HG03196 (cell line): ENCODE data around the gene SPINT2.
"Not testable (repeated sequence)": the region's sequence is repeated elsewhere in the genome, so short reads cannot be mapped to it uniquely, and the experiment has no call there.

Experiments used
- ATAC-seq: cut with Tn5 transposase; IDR thresholded peaks from one replicate; pipeline ENCODE4 v1.9.1; 2021; ENCODE audit not compliant: unreplicated experiment

SPINT2 gene

DNA sequence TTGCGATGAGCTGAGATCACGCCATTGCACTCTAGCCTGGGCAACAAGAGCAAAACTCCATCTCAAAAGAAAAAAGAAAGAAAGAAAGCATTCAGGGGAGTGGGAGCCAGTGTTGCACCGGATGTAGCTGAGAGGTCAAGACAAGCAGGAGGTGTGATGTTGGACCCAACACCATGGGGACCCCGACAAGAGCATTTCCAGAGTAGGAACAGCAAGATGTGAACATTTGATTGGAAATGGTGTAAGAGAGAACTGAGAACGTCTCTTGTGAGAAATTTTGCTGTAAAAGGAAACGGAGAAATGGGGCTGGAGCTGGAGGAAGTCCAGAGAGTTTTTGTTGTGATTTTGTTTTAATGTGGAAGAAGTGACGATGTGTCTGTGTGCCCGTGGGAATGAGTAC, 24.6 kb upstream of the SPINT2 start:
- no peak for ATAC-seq

DNA sequence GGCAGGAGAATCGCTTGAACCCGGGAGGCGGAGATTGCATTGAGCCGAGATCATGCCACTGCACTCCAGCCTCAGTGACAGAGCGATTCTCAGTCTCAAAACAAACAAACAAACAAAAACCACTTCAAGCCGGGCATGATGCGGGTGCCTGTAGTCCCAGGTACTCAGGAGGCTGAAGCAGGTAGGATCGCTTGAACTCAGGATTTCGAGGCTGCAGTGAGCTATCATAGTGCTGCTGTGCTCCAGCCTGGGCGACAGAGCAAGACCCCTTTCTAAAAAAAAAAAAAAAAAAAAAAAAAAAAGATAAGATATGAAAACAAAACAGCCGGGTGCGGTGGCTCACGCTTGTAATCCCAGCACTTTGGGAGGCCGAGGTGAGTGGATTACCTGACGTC, 21.1 kb upstream of the SPINT2 start:
- ATAC-seq: no peak

DNA sequence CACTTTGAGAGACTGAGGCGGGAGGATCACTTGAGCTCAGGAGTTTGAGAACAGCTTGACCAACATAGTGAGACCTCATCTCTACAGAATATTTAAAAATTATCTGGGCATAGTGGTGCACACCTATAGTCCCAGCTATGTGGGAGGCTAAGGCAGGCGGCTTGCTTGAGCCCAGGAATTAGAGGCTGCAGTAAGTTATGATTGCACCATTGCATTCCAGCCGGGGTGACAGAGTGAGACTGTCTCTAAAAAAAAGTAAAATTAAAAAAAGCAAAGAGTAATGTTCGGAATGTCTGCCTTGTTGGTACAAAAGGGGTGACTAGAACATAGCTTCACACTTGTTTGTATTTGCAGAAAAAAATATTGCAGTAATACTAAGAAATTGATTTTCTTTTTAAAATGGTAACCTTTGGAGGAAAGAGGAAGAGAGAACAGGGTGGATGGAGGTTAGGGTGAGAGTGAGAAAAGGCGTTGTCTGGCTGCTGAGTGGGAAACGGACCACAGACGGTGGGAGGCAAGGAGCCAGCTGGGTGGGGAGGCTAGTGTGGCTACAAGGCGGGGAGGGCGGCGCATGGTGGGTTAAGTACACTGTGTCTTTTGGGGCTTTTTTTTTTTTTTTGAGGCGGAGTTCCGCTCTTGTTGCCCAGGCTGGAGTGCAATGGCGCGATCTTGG, 18.4 kb upstream of the SPINT2 start:
- no peak for ATAC-seq

DNA sequence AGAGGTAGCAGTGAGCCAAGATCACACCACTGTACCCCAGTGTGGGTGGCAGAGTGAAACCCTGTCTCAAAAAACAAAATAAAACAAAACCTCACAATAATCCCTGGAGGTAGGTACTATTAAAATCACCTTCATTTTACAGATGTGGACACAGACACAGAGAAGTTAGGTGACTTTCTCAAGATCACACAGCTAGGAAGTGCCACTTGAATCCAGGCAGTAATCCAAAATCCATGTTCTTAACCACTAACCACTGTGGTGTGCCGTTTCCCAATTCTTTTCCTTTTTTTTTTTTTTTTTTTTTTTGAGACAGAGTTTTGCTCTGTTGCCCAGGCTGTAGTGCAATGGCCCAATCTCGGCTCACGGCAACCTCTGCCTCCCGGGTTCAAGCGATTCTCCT, 17.2 kb upstream of the SPINT2 start:
- no peak for ATAC-seq

DNA sequence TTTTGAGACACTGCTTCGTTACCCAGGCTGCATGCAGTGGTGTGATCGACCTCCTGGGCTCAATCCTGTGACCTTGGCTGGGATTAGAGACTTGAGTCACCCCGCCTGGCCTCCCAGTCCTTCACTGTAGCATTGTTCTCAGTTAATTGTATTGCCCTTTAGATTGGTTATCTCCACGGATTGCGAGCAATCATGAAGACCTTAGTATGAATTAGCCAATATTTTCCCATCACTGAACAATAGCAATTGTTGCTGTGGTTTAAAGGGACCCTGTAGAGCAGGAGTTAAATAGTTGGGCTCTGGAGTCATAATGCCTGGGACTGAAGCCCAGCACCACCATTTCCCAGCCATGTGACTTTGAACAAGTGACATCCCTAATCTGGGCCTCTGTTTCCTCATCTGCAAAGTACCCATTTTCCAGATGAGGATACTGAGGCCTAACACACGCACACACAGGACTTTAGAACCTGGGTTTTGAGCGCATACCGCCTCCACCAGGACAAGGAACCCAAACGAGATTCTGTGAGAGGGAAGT, 16.6 kb upstream of the SPINT2 start:
- ATAC-seq: no peak

DNA sequence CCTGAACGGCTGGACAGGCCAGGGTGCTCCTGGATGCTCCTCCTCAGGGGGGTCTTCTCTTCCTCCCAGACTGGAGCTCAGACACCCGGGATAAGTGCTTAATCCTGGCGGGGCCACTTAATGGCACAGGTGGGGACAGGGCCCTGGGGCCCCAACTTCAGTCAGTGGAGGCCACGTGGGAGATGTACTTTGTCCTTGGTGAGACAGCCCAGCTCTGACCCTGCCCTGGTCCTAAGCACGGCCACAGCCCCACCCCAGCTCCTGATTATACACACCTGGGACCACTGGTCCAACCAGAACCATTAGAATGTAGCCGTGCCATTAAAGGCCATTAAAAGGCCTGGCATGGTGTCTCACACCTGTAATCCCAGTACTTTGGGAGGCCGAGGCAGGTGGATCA, 16.0 kb upstream of the SPINT2 start:
- ATAC-seq: no peak

DNA sequence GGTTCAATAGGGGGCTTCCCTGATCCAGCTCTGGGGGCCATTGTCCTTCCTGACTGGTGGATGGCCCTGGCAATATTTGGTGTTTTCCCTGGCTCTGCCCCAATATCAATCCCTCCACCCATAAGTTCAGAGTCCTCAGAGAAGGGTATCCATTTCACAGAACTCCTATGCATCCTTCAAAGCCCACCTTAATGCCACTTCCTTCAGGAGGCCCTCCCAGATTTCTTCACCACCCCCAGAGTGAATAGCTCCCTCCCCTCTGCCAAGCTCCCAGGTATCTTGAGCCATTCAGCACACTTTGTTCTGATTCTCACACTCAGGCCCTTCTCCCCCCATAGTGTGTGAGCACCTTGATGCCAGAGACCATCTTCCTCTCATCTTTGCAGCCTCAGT, 13.9 kb upstream of the SPINT2 start:
- ATAC-seq: no peak

DNA sequence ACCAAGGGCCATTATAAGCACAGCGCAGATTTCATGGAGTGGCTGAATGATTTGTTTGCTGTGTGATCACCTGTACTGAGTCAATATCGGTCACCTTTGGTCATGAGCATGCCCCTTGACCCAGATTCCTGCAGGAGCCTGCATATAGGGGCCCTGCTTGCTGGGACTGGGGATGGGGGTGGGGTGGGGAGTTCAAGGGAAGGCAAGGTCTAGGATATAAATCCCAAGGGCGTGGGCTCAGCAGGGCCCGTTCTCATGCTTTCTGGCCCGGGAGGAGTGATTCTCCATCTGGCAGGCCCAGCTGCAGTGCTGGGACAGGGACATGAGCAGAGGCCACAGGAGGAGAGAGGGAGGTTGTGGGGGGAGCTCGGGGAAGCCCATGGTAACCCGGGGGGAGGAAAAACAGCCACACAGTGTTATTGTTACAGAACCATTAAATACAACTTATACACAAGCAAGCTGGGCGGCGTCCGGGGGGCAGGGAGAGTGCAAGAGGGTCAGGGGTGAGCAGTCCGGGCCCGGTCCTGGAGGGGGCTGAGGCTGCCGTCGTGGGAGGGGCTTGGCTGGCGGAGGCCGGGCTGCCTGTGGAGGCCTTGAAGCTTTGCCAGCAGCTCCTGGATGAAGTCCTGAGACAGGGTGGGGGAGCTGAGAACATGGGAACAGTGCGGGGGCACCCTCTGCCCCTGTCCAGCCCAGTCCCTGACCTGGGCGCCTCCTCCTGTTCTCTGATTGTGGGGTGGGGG, 13.4 kb upstream of the SPINT2 start:
- ATAC-seq: no peak

DNA sequence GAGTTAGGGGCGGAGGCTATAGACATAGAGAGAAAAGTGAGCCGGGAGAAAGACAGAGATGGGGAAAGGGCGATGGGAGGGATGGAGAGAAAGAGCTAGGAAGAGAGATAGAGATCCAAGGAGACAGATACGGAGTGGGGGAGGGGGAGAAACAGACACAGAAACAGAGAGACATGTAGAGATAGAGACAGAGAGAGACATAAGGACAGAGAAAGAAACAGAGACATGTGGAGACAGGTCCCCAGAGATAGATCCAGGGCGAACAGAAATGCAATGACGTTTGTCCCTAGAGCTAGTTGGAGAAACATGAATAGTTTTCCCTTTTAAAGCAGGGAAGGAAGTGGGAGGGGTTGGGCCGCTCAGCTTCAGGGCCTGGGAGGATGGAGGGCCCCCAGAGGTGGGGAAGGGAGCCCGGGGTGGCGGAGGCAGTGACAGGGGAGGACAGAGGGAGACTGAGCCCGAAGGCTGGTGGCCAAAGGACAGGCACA, 12.8 kb upstream of the SPINT2 start:
- no peak for ATAC-seq

DNA sequence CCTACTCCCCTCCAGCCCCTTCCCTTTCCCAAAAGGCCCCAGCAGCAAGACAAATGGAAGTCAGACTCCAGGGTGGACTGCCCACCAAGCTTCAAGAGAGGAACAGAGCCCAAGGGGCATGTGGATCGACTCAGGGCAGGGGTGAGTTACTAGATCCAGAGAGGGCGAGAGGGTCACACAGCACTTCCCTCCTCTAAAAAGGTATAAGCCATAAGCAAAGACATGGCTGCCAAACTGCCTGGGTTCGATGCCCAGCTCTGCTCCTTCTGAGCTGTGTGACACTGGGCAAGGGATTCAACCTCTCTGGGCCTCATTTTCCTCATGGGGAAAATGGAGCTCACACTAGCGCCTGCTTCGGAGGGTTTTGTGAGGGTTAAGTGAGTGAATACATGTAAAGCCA, 12.0 kb upstream of the SPINT2 start:
- ATAC-seq: no peak

DNA sequence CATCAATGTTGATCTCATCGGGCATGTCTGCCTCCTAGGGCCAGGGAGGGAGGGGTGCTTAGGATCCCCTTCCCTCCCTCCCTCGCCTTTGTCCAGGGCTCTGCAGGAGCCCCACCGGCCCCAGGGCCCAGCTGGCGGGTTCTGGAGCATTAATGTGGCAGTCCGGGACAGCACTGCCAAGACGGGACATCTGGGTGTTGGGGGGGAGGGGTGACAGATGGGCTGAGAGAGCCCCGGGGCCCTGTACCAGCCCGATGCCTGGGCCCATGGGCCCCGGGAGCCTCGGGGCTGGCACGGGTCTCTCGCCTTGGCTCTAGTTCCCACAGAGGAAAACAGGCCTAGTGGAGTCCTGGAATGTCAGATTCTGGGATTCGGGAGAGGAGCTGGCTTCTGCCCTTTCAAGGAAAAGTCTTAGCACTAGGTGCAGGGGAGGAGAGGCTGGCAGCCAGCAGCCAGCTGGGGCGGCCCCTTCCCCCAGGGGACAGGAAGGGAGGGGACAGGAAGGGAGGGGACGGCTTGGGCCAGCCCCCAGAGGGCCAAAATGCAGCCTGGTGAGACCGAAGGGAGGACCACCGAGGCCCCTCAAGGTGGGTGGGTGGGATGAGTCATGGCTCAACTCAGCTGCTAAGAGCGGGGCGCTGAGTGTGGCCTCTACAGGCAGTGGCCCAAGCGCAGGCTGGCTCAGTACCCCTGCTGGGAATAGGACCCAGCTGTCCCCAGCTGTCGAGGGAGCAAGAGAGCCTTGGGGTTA, 11.3 kb upstream of the SPINT2 start:
- no peak for ATAC-seq

DNA sequence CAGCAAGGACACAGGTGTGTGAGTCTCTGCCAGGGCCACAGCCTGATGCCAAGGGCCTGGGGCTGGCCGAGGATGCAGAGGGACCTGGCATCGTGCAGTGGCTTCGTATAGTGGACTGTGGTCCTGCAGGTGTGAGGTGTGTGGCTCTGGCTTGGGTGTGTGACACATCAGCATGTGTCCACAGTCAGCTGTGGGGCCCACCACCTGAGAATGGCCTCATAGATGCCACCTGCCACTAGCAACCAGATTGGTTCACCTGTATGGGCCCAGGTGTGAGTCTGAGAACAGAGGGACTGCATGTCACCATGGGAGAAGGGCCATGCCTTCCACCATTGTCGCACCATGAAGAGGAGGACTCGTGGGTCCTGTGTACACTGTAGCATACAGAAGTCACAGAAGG, 10.6 kb upstream of the SPINT2 start:
- no peak for ATAC-seq

DNA sequence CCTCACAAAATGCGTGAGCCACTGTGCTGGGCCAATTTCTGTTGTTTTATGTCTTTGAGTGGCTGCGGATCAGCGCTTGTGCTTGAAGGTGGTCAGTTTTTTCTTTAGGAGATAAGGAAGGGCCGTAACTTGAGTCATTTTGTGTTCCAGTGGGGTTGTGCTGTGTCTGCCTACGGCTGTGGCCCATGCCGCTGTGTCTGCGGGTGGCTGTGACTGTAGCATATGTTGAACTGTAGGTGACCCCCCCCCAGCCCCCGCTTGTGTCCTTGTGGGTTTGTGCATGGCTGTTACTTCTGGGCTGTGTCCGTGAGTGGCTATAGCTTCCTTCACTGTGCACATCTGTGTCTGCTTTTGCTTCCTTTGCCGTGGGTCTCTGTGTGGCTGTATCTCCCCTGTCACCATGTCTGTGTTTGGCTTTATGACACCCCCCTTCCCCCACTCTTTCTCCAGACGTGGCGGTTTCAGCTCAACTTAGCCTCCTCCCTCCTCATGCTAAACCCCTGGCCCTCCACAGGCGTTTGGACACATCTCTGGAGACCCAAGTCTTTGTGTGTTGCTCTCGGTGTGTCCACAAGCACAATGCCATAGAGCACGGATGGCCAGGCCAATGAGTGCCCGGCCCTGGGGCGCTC, 8.9 kb upstream of the SPINT2 start:
- ATAC-seq: no peak

DNA sequence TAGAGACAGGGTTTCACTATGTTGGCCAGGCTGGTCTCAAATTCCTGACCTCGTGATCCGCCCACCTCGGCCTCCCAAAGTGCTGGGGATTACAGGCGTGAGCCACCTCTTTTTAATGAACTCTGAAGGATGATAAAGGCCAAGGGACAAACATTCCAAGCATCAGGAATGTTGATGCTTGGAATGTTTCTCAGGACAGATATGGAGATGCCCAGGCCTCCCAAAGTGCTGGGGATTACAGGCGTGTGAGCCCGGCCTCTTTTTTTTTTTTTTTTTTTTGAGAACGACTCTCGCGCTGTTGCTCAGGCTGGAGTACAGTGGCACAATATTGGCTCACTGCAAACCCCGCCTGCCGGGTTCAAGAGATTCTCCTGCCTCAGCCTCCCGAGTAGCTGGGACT, 2.4 kb upstream of the SPINT2 start:
- ATAC-seq: not testable (repeated sequence)

DNA sequence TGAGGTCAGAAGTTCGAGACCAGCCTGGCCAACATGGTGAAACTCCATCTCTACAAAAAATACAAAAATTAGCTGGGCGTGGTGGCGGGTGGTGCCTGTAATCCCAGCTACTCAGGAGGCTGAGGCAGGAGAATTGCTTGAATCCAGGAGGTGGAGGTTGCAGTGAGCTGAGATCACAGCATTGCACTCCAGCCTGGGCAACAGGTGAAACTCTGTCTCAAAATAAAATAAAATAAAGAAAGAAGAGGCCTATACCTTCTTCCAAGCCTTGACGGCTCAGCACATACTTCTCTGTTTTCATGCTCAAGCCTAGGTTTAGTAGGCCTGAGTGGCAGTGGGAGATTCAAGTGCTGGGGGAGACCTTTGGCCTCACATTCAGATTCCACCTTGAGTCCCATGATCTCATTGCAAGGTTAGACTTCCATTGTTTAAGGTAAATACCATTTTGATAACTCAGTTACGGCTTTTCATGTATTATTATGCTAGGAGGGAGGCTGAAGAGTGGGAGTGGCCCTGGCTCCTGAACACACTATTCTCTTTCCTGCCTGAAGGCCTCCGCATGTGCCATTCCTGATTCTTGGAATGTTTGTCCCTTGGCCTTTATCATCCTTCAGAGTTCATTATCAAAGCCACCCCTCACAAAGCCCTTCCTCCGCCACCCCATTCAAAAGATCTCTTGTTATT, 1.6 kb upstream of the SPINT2 start:
- ATAC-seq: no peak

DNA sequence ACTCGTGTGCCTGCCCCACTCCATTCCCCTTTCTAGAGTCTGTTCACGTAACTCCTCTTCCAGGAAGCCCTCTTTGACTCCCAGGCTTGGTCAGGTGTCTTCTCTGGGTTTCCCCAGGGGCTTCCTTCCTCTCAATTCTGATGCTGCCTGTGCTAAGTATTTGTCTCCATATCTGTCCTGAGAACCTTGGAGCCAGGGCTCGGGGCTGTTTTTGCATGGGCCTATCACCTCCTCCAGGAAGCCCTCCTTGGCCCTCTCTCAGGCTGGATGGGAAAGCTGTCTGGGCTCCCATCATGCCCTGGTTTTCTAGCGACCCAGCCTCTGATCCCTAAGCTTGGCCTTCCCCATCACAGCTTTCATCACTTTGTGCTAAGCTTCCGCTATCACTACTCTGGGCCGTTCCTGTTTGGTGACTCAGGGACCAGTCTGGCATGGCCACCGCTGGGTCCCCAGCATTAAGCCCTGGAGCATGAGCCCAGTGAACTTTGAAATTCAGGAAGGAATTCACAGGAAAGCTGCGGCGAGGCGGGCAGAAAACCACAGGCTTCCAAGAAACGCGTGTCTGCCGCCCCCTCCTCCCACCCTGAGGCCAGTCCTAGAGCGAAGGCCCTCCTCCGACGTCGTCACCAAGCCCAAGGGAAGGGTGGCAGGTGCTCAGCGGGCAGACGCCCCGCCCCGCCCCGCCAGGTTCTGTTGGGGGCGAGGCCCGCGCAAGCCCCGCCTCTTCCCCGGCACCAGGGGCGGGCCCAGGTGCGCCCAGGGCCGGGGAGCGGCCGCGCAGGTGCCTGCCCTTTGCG, 486 bp upstream of the SPINT2 start:
- ATAC-seq: peak; percentile 54

DNA sequence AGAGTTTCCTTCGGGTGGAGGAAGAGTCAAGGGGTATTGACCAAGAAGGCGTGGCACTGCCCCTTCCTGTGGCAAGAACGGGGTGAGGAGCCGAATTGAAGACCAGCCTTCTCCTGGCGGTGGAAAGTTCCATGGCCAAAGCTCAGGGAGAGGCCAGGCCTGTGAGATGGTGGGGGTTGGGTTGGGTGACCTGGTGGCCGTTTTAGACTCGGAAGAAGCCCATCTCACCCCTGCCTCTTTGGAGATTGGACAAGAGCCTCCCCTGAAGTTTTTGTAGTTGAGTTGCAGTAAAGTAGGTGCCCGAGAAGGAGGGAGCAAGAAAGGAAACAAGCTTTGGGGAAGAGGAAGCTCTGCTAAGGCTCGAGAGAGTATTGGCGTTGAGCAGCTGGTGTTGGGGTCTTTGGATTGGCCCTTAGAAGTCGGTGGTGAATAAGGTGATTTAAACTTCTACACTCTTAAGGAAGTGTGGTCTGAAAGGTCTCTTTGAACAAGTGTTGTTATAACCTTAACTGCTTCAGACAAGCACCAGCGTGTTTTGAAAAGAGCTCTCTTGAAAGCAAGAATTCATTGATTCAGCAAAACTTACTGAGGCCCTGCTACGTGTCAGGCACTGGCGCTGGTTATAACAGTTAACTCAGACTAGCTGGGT, 964 bp downstream of the SPINT2 start:
- ATAC-seq: no peak

DNA sequence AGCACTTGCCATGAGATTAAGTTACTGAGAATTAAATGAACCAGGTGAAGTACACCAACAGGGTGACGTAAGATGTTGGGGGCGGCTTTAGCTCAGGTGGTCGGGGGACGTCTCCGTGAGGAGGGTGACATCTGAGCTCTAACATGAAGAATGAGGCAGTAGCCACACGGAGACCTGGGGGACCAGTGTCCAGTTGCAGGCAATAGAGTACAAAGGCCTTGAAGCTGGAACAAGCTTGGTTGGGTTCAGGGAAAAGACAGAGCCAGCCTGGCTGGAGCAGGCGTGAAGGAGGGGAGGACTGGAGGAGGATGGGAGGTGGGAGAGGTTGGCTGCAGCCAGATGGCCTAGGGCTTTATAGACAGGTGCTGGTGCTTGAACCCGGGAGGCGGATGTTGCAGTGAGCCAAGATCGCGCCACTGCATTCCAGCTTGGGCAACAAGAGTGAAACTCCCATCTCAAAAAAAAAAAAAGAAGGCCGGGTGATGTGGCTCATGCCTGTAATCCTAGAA, 1.6 kb downstream of the SPINT2 start:
- no peak for ATAC-seq

DNA sequence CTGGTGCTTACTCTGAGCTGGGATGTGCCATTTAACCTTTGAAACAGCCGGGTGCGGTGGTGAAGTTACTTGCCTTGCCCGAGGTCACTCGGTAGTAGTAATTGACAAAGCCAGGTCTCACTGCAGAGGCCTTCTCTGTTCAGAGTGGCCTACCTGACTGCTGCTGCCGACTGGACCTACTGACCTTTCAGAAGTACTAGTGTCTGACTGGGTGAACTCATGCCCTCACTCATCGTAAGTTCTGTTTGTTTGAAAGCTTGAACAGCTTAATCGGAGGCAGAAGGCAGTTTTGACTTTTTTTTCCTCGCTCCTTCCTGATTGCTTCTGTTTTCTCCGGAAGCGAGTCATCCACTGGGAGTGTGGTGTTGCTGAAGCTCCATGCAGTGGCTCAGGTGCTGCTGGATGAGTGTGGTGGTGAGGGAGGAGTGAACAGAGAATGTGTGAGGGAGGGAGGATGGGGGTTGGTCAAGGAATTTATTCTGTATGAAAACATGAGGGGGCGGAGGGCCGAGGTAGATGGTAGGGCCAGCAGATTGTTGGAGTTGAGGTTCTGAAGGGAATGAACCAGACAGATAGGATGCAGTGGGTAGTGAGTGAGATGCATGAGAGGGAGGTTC, 2.7 kb downstream of the SPINT2 start:
- no peak for ATAC-seq
